Measurements from ENCODE around the gene PACS1.

The PACS1 gene

DNA sequence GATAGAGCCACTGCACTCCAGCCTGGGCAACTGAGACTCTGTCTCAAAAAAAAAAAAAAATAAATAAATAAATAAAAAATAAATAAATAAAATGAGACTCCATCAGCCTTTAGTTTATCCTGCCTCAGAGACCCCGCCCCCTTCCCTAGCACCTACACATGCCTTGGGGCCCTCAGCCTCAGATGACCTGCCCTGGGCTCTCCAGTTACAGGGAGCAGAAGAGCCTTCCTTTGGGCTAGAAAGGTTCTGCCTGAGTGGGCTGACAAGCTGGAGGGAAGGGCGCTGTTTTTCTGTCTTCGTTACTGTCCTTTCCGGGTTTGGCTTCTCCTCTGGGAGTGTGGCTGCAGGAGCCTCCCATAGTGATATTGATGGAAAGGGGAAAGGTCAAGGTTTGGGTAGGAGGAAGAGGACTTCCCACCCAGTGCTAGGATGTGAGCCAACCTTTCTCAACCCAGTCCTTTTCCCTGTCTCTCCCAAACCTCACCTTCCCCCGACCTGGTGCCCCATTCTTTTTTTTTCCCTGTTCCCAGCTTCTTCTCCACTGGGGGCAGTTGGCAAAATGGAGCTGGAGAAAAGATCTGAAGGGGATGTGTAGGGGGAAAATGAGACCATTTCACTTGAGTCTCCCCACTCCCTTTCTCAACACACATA lies 19.4 kb upstream of the PACS1 start:
- DNase-seq = no peak

DNA sequence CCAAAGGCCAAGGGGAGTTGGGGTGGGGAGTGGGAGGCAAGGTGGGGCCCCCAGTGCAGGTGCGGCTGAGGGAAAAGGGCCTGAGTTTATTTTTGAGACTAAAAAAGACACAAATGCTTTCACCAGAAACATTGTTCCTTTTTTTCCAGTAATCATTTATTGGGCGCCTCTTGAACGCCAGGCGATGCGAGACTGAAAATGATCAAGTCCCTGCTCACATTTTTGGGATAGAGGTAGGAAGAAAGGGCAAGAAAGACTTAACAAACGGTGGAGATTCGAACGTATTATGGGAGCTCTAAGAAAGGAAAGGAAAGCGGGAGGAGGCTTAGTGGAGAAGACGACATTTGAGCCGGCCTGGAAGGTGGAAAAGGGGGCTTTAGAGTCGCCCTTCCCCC lies 18.7 kb upstream of the PACS1 start:
- DNase-seq = no peak

DNA sequence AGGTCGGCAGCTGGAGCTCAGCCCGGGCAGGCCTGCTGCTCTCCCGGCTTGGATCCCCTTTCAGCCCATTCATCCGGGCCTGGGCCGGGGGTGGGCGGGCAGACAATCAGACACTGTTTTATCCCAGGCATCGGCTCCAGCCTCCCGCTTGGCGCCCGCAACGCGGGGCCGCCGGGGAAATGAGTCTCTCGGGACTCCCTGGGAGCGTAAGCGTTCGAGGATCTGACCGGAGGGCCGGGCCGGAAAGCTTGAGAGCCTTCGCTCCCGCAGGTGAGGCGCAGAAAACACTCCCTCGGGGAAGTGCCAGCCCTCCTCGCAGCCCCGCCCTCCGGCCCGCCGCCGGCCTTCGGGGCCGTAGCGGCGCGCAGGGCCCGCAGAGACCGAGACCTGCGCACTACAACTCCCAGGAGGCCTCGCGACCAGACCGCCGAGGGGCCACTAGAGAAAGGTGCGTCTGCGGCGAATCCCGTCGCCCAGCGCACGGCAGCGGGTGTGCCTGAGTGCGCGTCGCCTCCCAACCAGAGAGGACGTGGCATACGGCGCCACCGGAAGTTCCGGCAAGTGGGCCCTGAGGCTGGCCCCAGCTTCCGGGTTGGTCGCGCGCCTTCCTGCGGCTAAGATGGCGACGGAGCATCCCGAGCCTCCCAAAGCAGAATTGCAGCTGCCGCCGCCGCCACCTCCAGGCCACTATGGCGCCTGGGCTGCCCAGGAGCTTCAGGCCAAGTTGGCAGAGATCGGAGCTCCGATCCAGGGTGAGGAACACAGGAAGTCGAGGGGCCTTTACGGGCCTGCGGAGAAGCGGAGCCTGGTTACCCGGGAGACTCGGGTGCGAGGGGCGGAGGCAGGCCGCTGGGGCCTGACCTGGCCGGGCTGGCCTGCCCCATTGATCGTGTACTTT lies 18.1 kb upstream of the PACS1 start, which contains the start of gene SF3B2:
TSS of gene SF3B2 (plus strand) at position 599 of the 898 bp plus-strand sequence. CDS start at position 620, 21 bp downstream.
- peak; percentile 95 to 97 for DNase-seq

DNA sequence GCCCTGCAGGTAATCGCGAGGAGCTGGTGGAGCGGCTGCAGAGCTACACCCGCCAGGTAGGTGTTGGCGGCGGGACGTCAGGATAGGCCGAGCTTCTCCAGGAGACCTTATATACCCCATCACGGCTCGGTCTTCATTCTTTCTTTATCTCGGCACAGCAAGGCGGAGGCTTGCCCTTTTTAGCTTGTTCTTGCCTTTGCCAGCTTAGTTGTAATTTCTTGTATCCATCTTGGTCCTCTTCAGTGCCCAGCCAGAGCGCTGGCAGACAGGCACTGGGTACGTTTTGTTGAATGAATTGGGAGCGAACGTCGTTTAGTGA lies 17.4 kb upstream of the PACS1 start:
- no peak for DNase-seq

DNA sequence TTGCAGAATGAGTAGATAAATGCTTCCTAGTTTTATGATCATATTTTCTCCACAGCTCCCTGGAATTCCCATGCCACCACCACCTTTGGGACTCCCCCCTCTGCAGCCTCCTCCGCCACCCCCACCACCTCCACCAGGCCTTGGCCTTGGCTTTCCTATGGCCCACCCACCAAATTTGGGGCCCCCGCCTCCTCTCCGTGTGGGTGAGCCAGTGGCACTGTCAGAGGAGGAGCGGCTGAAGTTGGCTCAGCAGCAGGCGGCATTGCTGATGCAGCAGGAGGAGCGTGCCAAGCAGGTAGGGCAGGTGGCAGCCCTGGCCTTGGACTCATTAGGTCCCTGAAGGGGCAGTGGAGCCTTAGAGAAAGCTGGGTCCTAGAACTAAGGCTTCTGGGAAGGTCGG lies 15.1 kb upstream of the PACS1 start:
- DNase-seq = no peak

DNA sequence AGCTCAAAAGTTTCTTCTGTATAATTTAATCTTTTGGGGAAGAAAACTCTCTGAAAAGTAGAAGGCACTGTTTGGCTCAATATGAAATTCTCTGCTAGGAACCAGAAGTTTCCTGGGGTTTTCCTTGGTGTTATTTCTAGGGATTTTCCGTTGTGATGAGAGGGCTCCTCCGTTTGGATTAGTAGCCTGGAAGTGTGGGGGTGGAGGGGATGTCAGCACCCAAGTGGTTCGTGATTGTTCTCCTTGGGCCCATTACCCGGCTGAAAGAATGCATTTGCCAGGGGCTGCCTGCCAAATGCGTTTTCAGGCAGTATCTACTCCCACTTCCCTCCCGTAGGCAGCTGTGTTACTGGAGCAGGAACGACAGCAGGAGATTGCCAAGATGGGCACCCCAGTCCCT lies 13.6 kb upstream of the PACS1 start:
- DNase-seq = no peak

DNA sequence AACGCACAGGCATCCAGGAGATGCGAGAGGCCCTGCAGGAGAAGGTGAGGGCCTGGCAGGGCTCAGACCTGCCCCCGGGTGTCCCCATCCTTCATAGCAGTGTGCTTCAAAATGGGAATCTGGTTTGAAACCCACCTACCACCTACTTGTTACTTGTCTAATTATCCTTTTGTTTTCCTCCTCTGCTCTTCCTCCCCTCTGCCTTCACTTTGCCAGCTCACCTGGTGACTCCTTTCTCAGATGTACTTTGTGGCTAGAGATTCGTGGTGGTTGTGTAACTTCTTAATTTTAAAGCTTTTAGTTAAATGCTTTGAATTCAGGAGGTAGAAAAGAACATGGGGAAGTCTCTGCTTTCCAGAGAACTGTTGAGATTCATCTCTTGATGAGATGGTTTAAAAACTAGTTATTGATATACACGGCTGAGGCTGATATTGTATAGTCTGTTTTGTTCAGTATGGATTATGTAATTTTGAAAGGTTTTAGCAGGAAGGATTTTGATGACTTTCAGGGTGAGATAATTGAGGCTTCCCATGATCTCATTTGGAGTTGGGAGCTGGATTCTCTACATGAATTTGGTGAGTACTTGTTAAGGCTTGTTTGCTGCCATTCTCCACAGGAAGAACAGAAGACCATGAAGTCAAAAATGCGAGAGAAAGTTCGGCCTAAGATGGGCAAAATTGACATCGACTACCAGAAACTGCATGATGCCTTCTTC lies 9.9 kb upstream of the PACS1 start:
- DNase-seq = no peak

DNA sequence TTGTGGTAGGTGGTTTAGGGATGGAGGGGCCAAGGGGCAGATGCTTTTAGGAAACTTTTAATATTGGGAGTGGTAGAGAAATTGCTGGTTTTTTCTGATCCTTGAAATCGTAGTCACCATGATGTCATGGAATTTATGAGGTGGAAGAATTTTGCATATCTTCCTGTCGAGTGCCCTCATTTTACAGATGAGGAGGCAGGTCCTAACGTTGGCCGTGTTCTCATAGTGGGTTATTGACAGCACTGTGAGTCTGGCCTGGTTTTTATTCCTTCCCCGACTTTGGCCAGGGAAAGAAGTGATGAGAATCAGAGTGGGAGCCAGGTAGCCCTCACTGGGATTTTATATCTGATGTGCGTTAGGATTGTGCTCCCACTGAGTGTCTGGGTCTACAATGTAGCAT lies 8.8 kb upstream of the PACS1 start:
- no peak for DNase-seq

DNA sequence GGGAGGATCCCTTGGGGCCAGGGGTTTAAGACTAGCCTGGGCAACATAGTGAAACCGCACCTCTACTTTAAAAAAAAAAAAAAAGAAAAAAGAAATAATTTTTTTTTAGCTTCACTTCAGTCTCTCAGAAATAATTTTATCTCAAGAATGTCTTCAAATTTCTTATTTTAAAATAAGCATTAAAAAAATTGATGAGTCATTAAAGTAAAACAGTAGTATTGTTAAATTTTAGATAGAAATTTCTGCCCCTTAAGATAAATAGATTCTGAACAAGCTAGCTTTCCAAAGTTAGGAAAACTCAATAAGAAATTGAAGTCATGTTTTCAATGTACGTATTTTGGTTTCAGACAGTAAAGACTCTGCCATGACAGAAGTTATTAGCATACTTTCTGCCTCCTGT lies 7.7 kb upstream of the PACS1 start:
- no peak for DNase-seq

DNA sequence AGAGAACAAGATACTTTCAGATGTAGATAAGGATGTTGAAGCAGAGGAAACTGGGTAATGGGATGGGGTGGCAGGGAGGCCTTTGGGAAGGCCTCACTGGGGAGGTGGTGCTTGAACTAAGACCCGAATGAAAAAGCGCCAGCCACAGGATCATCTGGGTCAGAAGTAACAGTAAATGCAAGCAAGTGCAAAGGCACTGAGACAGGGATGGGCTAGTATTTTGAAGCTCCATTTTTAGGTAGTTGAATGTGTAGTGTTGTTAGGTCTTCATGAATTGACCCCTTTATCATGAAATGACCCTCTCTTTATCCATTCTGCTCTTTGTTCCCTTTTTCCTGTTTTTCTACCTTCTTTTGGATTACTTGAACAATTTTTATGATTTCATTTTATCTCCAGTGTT lies 6.2 kb upstream of the PACS1 start:
- DNase-seq = no peak

DNA sequence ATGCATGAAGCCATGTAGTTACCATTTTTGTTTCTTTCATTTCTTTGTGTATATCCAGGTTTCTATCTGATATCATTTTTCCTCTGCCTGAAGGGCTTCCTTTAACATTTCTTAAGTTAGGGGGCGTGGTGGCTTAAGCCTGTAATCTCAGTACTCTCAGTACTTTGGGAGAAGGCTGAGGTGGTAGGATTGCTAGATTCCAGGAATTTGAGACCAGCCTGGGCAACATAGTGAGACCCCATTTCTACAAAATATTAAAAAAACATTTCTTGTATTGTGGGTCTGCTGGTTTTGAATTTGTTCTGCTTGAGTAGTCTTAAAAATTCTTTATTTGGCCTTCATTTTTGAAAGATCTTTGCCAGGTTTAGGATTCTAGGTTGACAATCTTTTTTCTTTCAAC lies 5.5 kb upstream of the PACS1 start:
- DNase-seq = no peak

DNA sequence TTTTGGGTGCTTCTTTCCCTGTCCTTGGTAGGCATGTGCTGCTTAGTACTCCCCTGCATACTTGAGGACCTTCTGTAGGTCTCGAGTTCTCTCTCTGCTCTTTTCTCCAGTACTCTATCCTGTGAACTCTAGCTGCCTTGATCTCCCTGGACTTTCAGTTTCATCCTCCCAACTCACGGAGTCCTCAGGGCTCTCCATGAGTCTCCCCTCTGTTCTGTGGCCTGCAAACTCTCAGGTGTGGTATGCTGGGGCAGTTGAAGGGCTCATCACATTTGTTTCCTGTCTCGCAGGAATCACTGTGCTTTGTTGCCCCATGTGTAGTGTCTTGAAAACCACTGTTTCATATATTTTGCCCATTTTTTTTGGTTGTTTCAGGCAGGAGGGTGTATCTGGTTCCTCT lies 3.3 kb upstream of the PACS1 start:
- no peak for DNase-seq

DNA sequence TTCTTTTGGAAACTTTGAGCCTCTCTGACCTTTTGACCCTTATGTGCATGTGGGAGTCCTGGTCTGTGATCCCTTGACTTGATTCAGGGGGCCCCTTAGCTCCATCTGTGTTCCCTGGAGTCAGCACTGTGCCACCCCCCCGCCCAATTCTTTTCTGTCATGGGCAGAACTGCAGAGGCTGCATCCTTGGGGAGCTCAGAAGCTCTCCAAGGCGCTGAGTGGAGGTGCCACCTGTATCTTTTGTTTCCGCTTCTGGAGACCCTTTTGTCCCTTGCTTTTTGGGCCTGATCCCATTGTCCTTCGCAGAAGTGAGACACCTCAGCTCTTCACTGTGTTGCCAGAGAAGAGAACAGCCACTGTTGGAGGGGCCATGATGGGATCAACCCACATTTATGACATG lies 2.4 kb upstream of the PACS1 start:
- DNase-seq = no peak

DNA sequence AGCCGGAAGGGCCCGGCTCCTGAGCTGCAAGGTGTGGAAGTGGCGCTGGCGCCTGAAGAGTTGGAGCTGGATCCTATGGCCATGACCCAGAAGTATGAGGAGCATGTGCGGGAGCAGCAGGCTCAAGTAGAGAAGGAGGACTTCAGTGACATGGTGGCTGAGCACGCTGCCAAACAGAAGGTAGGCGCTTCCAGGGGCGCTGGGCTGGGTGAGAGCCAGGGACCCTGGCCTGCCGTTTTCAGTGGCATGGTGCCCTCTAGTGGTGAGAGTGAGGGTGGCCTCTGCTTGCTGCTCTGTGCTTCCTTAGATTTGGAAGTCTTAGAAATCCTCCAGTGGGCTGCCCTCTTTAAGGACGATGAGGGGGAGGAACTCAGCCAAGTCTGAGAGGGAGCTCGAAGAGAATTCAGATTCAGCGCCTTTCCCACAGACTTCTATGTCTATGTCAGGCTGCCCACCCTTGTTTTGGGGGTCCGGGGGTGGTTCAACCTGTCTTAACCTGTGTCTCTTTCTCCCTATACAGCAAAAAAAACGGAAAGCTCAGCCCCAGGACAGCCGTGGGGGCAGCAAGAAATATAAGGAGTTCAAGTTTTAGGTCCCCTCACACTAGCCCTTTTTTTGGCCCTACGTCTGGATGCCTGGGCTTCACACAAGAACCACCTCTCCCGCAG lies 1.8 kb upstream of the PACS1 start:
- DNase-seq = peak; percentile 80 to 83

DNA sequence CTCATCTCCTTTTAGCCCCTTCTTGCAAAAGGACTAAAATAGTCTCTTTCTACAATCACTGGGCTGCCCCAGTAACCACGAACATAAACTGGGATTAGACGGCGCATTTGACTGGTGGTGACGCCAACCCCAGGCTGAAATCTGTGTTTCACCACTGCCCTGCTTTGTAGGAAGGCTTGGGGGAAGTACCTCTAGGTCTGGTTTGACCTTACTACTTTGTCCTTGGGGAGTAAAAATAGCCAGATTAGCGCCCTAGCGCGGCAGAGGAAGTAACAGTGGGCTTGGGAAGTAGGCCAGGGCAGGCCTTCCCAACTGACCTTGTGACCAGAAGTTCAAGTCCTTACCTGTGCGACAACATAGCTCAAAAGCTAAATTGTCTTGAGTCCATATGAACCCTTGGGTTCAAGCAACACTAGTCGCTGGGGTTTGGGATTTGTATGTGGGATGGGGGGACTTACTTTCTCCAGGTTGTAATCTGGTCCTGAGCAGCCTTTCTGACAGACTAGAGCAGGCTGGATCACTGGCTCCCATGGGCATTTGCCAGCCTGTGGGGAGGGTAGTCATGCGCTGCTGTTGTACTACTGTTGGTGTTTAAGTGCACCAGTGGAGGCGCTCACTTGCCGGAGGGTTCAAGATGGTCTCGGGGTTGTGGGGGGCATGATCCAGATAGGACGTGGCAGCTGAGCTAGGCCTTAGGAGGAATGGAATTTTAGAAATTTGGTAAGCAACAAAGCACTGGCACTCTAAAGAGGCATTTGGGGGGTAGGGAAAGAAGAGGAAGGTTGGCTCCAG lies 953 bp upstream of the PACS1 start:
- peak; percentile 49 to 56 for DNase-seq

DNA sequence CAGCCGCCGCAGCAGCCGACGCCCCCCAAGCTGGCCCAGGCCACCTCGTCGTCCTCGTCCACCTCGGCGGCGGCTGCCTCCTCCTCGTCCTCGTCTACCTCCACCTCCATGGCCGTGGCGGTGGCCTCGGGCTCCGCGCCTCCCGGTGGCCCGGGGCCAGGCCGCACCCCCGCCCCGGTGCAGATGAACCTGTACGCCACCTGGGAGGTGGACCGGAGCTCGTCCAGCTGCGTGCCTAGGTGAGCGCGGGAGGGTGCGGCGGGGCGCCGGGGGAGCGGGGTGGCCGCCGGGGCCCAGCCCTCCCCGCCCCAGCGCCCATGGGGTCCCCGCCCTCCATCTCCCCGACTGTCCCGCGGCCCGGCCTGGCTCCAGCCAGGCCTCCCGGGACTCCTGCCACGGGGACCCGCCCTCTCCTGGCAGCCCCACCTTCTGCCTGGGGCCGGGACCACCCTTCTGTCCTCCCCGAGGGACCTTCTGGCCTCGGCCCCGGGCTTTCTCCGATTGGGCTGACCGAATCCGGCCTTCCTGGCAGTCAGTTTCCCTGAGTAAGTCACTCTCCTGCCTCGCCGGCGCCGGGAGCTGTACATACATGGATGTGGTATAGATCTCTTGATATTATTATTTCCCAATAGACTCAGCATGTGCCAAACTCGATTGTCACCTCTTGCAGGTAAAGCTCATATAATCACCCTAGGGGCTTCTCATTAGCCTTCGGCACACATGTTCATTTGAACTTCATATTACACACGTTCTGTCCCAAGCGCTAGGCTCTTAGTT lies 720 bp downstream of the PACS1 start:
- DNase-seq = peak; percentile 40 to 45

DNA sequence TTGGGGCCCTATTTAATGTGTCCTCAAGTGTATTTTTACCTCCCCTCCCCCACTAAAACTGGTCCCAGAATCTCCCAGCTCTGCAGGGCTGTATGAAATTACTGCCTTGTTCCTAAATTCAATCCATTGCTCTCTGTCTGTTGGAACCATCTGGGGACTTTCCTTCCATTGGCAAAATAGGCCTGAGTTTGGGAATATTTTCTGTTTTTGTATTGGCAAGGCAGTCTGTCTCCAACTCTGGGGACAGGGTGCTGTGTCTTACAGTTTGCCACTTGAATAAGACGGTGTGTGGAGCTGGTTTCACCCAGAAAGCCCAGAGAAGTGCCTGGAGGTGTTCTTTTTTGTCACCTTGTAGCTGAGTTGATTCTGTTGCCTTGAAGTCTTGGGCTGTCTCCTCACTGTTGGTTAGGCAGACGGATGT lies 1.3 kb downstream of the PACS1 start:
- DNase-seq = no peak

DNA sequence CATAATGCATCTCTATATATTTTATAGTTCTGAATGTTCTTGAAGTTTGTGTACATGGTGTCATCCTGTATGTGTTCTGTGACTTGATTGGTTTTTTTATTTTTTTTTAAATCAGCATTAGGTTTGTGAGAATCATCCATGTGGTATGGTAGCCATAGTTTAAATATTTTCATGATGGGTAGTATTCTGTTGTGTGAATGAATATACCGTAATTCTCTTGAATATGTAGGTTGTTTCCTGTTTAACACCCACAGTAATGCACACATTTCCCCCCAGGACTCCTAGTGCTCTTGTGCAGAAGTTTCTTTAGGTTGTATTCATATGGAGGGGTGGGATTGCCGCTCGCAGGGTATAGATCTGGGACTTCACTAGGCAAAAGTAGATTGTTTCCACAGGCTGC lies 2.0 kb downstream of the PACS1 start:
- DNase-seq = no peak

DNA sequence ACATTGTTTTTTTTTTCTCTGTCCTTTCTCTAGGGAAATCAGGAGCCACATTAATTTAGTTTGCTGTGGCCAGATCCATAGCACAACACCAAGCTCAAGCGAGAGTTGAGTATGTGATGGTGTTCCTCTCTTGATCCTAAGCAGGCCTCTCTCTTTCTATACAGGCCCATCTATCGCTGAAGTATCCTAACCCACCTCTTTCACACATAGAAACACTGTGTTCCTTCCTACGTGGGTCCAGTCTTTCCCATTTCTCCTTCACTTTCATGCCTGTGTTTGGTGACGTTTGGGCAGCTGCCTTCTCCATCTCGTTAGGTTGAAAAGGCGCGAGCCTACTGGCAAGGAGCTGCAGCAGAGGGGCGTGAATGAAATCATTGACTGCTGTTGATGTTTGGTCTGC lies 2.4 kb downstream of the PACS1 start:
- no peak for DNase-seq

DNA sequence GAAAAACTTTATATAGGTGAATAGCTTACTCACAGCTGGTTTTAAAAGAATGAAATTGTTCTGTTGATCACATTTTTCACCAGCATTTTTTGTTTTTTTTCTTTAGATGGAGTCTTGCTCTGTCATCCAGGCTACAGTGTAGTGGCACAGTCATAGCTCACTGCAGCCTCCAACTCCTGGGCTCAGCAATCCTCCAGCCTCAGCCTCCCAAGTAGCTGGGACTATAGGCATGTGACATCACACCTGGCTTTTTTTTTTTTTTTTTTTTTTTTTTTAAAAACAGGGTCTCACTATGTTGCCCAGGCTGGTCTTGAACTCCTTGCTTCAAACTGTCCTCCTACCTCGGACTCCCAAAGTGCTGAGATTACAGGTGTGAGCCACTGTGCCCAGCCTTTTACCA lies 3.6 kb downstream of the PACS1 start:
- DNase-seq = no peak

DNA sequence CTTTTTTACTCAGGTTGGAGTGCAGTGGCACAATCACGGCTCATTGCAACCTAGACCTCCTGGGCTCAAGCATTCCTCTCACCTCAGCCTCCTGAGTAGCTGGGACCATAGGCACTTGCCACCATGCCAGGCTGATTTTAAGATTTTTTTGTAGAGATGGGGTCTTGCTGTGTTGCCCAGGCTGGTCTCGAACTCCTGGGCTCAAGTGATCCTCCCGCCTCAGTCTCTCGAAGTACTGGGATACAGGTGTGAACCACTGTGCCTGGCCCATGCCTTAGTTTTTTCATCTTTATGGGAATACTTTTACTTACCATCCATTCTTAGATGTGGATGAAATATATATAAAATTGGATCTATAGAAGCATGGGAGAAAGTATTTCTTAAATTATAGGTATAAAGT lies 5.2 kb downstream of the PACS1 start:
- no peak for DNase-seq

DNA sequence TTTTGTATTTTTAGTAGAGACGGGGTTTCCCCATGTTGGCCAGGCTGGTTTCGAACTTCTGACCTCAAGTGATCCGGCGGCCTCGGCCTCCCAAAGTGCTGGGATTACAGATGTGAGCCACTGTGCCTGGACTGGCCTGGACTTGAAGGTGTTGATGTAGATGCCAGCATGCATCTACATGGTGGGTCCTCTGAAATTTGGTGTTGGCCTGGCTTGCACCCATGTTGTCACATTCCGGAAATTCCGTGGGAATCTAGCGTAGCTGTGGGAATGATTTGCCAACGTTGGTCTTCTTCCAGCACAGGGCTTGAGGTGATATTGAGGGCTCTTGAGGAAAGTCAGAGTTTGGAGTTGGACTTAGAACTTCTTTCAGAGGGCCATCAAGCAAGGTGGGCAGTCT lies 6.5 kb downstream of the PACS1 start:
- DNase-seq = no peak
